Stimulated activated CD4-positive, alpha-beta T cell treated with anti-CD3 and anti-CD28 coated beads, Interleukin-15, amount 100 ng/mL, for 1 hour (primary cell): ENCODE results near the gene SMG6.
A peak's percentile ranks its signal among the peaks of the same experiment; 100 is the strongest.
"Not testable (repeated sequence)": the region's sequence is repeated elsewhere in the genome, so short reads cannot be mapped to it uniquely, and the experiment has no call there.

ENCODE experiments used
- DNase-seq, 2 donors: peaks; one replicate each; pipeline ENCODE4 v3.0.0-alpha.2; 2020; ENCODE audit warnings: low read depth in 1 of 2, low spot score in 1 of 2

The SMG6 gene

GRCh38 chr17:2264067-2264860, 39.3 kb downstream of the SMG6 start:
- DNase-seq, result no peak

- no peak for DNase-seq
These were observed 40.2 kb downstream of the SMG6 start for GRCh38 chr17:2263183-2264066.

- no peak for DNase-seq
These were observed 41.4 kb downstream of the SMG6 start for GRCh38 chr17:2262135-2262587.

GRCh38 chr17:2259769-2260536, 43.6 kb downstream of the SMG6 start:
- peak; percentile 8 to 35 for DNase-seq

GRCh38 chr17:2258830-2259229, 44.8 kb downstream of the SMG6 start:
- not testable (repeated sequence) for DNase-seq

GRCh38 chr17:2253768-2254406, 49.7 kb downstream of the SMG6 start:
- DNase-seq, result no peak

GRCh38 chr17:2253362-2253761, 50.2 kb downstream of the SMG6 start:
- no peak for DNase-seq

GRCh38 chr17:2251098-2251497, 52.5 kb downstream of the SMG6 start:
- no peak for DNase-seq

GRCh38 chr17:2250140-2251095, 53.2 kb downstream of the SMG6 start:
- no peak for DNase-seq

- no peak for DNase-seq
These were observed 56.6 kb downstream of the SMG6 start for GRCh38 chr17:2247005-2247404.

- DNase-seq, result peak; percentile 68 to 77
These were observed 58.8 kb downstream of the SMG6 start for GRCh38 chr17:2244545-2245525.

- DNase-seq, result no peak
These were observed 59.6 kb downstream of the SMG6 start for GRCh38 chr17:2243953-2244352.

GRCh38 chr17:2241823-2242222, 61.8 kb downstream of the SMG6 start:
- DNase-seq, result no peak

GRCh38 chr17:2240541-2240940, 63.0 kb downstream of the SMG6 start:
- no peak for DNase-seq

- peak in 1 of 2 donors; percentile 17 for DNase-seq
These were observed 63.6 kb downstream of the SMG6 start for GRCh38 chr17:2239882-2240430.

- DNase-seq, result no peak
These were observed 64.4 kb downstream of the SMG6 start for GRCh38 chr17:2239170-2239551.

GRCh38 chr17:2238432-2239169, 65.0 kb downstream of the SMG6 start:
- no peak for DNase-seq

GRCh38 chr17:2237950-2238349, 65.6 kb downstream of the SMG6 start:
- no peak for DNase-seq
